Transverse colon (tissue), 4 donors: ENCODE data around the gene ANGPTL1. TPM values are rescaled to one million over a fixed set of nuclear protein-coding genes. Genes with fewer than 3 reads are reported as not detected.

ENCODE experiments used
- DNase-seq: peaks from one replicate; pipeline ENCODE4 v3.0.0-alpha.2; 2019
- H3K27ac ChIP-seq, 4 donors: fragments of 200-600 bp; sonication (generic); 2 replicates each; pipeline ENCODE4 v1.5.1; 2016 to 2018; ENCODE audit warnings: inconsistent platforms in 4 of 4
- H3K27me3 ChIP-seq: fragments of 200-600 bp; sonication (generic); 2 replicates; pipeline ENCODE4 v1.5.1; 2017; ENCODE audit warnings: inconsistent platforms
- H3K36me3 ChIP-seq, 4 donors: fragments of 200-600 bp; sonication (generic); 2 replicates each; pipeline ENCODE4 v1.5.1; 2017 to 2019; ENCODE audit warnings: inconsistent platforms in 4 of 4
- H3K4me1 ChIP-seq, 4 donors: fragments of 200-600 bp; sonication (generic); 2 replicates each; pipeline ENCODE4 v1.5.1; 2017 to 2020; ENCODE audit warnings: inconsistent platforms in 4 of 4
- H3K4me3 ChIP-seq, 4 donors: fragments of 200-600 bp; sonication (generic); 1 replicate in 1 of 4; 2 replicates in 3 of 4; pipeline versions ENCODE4 v1.5.1 to v1.6.1; 2017 to 2019; ENCODE audit warnings: inconsistent platforms in 4 of 4
- H3K9me3 ChIP-seq, 2 donors: fragments of 200-600 bp; sonication (generic); 2 replicates each; pipeline ENCODE4 v1.5.1; 2017 to 2019; ENCODE audit warnings: inconsistent platforms in 2 of 2
- CTCF ChIP-seq, 5 experiments: fragments of 200-600 bp in 3 of 5; fragments of 450-650 bp in 2 of 5; sonication (generic) in 3 of 5; IDR thresholded peaks; 1 replicate in 2 of 5; 2 replicates in 3 of 5; pipeline ENCODE4 v1.5.1; 2016 to 2017; ENCODE audit warnings: antibody characterized with exemption in 5 of 5, inconsistent platforms in 3 of 5, mild to moderate bottlenecking in 2 of 5, moderate library complexity in 1 of 5
- EP300 ChIP-seq: sonication (generic); formaldehyde crosslinking; IDR thresholded peaks from one replicate; pipeline ENCODE4 v1.6.1; 2017; ENCODE audit warnings: antibody characterized with exemption, low read depth
- POLR2A ChIP-seq: fragments of 450-650 bp; IDR thresholded peaks from one replicate; pipeline ENCODE4 v1.6.1; 2016; ENCODE audit warnings: antibody characterized with exemption, mild to moderate bottlenecking, moderate library complexity
- POLR2AphosphoS5 ChIP-seq, 3 donors: sonication (generic); formaldehyde crosslinking; IDR thresholded peaks; one replicate each; pipeline ENCODE4 v1.6.1; 2016; ENCODE audit warnings: antibody characterized with exemption in 3 of 3
- WGBS, 2 donors: methylation state at CpG; one replicate each; pipeline ENCODE4 v1.1.5; 2018; ENCODE audit warnings: low coverage in 1 of 2; 5-methylcytosine and 5-hydroxymethylcytosine counted together
- in situ Hi-C, 4 donors: fragments of 200-750 bp; cut with MboI; loops; one replicate each; pipeline versions ENCODE4 v1.15.0 to v1.15.1; 2017; ENCODE audit warnings: low sequenced_read_pairs in 3 of 4, low pct_ligation_motif_present in 1 of 4, low pct_unique_long_range_greater_than_20kb in 1 of 4
- intact Hi-C: fragments of 100-400 bp; cut with DNase I; formaldehyde crosslinking; loops from one replicate; pipeline ENCODE4 v1.15.1; 2023; ENCODE audit warnings: low total_unique reads
- total RNA-seq, 4 donors: library from RNA; depleted of rRNA; stranded (reverse); fragments of >200 nt; gene quantifications; one replicate each; pipeline ENCODE4 v1.1.0, GENCODE V29; 2016

The ANGPTL1 gene
- total RNA-seq, 4 donors from 2014 or later = 10.8 to 29.2 (median 18.0) TPM

GRCh38 chr1:178819123-178819522 is 51.8 kb downstream of the ANGPTL1 start:
- in situ Hi-C loops = loop anchor here in 1 of 4 donors (25.0 kb wide), 1 partner anchor 93 kb away; no protein-coding TSS in a partner anchor
- no peak for TF ChIP-seq POLR2A
- no peak for TF ChIP-seq EP300
- TF ChIP-seq CTCF (IDR thresholded peaks at IDR 0.05) = no peak
- no peak for TF ChIP-seq POLR2AphosphoS5 (IDR thresholded peaks at IDR 0.05)

GRCh38 chr1:178818416-178818815 is 52.5 kb downstream of the ANGPTL1 start:
- intact Hi-C loops = no loop called here
- 98 to 100% methylated on average over 2 of the region's 2 CpGs for WGBS, 2 donors
- Histone ChIP-seq H3K27ac (no peak overlapping the region), H3K27me3 (no peaks in the 10 kb centered on the region), H3K4me3 (no peak overlapping the region), H3K36me3 (peaks cover 0 to 13% (median 0%) of the 10 kb centered on the region in 4 donors), H3K9me3 (no peaks in the 10 kb centered on the region), H3K4me1 (no peaks in the 10 kb centered on the region)
- DNase-seq = no peak
- TF ChIP-seq POLR2A (no peak), CTCF (IDR thresholded peaks at IDR 0.05) (no peak), EP300 (no peak), POLR2AphosphoS5 (IDR thresholded peaks at IDR 0.05) (no peak)
- in situ Hi-C loops = loop anchor here in 1 of 4 donors (25.0 kb wide), 1 partner anchor 94 kb away; no protein-coding TSS in a partner anchor

More at GRCh38 chr1:178819123-178819522, 51.8 kb downstream of the ANGPTL1 start:
- DNase-seq = no peak
- no peak overlapping the region for H3K27ac ChIP-seq
- H3K4me1 ChIP-seq = no peaks in the 10 kb centered on the region
- intact Hi-C loops = no loop called here
- H3K27me3 ChIP-seq = no peaks in the 10 kb centered on the region
- H3K9me3 ChIP-seq = no peaks in the 10 kb centered on the region
- WGBS, 2 donors = 90 to 100% methylated on average over 1 to 4 of the region's 4 CpGs
- peaks cover 0 to 13% (median 0%) of the 10 kb centered on the region in 4 donors for H3K36me3 ChIP-seq
- no peak overlapping the region for H3K4me3 ChIP-seq

GRCh38 chr1:178810585-178810984 is 60.3 kb downstream of the ANGPTL1 start:
- no peak for TF ChIP-seq POLR2A
- no peak for TF ChIP-seq EP300
- TF ChIP-seq CTCF (IDR thresholded peaks at IDR 0.05) = no peak
- no peak for TF ChIP-seq POLR2AphosphoS5 (IDR thresholded peaks at IDR 0.05)
- H3K9me3 ChIP-seq = no peaks in the 10 kb centered on the region
- intact Hi-C loops = no loop called here
- no peak for DNase-seq
- no peaks in the 10 kb centered on the region for H3K27me3 ChIP-seq
- no peaks in the 10 kb centered on the region for H3K4me1 ChIP-seq
- in situ Hi-C loops = loop anchor here in 1 of 4 donors (25.0 kb wide), 1 partner anchor 102 kb away; no protein-coding TSS in a partner anchor
- no peak overlapping the region for H3K27ac ChIP-seq
- H3K4me3 ChIP-seq = no peak overlapping the region
- peaks cover 0 to 8% (median 0%) of the 10 kb centered on the region in 4 donors for H3K36me3 ChIP-seq

- Histone ChIP-seq H3K9me3 (no peaks in the 10 kb centered on the region), H3K27me3 (no peaks in the 10 kb centered on the region), H3K4me3 (no peak overlapping the region), H3K27ac (no peak overlapping the region), H3K36me3 (peaks cover 0 to 8% (median 0%) of the 10 kb centered on the region in 4 donors), H3K4me1 (no peaks in the 10 kb centered on the region)
- intact Hi-C loops (no loop called here), in situ Hi-C loops (loop anchor here in 1 of 4 donors (25.0 kb wide), 1 partner anchor 104 kb away; no protein-coding TSS in a partner anchor)
- TF ChIP-seq POLR2A = no peak
- no peak for TF ChIP-seq EP300
- no peak for TF ChIP-seq POLR2AphosphoS5 (IDR thresholded peaks at IDR 0.05)
- no peak for TF ChIP-seq CTCF (IDR thresholded peaks at IDR 0.05)
- no peak for DNase-seq
- WGBS, 2 donors = 91 to 96% methylated on average over 3 of the region's 3 CpGs
Measured at GRCh38 chr1:178808529-178808928, 62.3 kb downstream of the ANGPTL1 start.
